ENCODE data around the gene EXOC4. TPM values are rescaled to one million over a fixed set of nuclear protein-coding genes. Genes with fewer than 3 reads are reported as not detected.

EXOC4 gene
- total and polyA plus RNA-seq, 2 donors from 2014 or later: 22.8 to 78.7 TPM

GRCh38 chr7:133345690-133346421 is 93.0 kb downstream of the EXOC4 start:
- H3K9me3 ChIP-seq (ENCODE audit: control insufficient read depth in 2 of 3, insufficient read depth in 1 of 3, low read length in 3 of 3): peaks cover 0 to 10% (median 0%) of the 10 kb centered on the region in 3 donors
- H3K4me3 ChIP-seq (ENCODE audit: low read length in 3 of 3): no peak overlapping the region
- no peaks in the 10 kb centered on the region for H3K27me3 ChIP-seq (ENCODE audit: control insufficient read depth, insufficient read depth, low read length)
- intact Hi-C loops (cut with DNase I): no loop called here
- FAIRE-seq (no peak), DNase-seq (no peak)
- H3K9ac ChIP-seq (ENCODE audit: low read length in 3 of 3): no peak overlapping the region
- no peak for TF ChIP-seq CTCF (IDR thresholded peaks at IDR 0.05; ENCODE audit: borderline replicate concordance, extremely low read depth, insufficient read depth)
- H3K4me1 ChIP-seq (ENCODE audit: control insufficient read depth in 2 of 3, insufficient read depth in 2 of 3, low read depth in 1 of 3, low read length in 3 of 3): no peaks in the 10 kb centered on the region
- no peak overlapping the region for H3K27ac ChIP-seq (ENCODE audit: low read depth in 2 of 2, low read length in 2 of 2)
- no peaks in the 10 kb centered on the region for H3K36me3 ChIP-seq (ENCODE audit: control insufficient read depth in 2 of 3, insufficient read depth in 3 of 3, low read length in 3 of 3)

DNA sequence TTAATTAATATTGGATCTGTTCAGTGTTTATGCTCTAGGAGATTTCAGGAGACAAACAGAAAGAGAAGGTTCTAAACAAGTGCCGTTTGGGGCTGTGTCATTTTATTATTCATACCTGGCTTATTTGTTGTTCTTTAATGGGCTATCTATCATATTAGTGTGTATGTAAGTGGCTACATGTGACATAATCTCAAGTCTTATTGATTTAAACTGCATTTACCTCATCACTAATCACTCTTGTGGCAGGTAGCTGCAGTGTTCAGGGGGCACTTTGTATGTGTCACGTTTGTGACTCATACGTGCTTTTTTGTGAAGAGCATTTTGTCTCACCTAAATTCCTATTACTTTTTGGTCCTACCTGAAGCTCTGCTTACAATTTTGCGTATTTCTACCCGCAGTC is 95.4 kb downstream of the EXOC4 start:
- H3K4me3 ChIP-seq (ENCODE audit: low read length in 3 of 3): no peak overlapping the region
- FAIRE-seq (no peak), DNase-seq (no peak)
- peaks cover 0 to 11% (median 6%) of the 10 kb centered on the region in 3 donors for H3K9me3 ChIP-seq (ENCODE audit: control insufficient read depth in 2 of 3, insufficient read depth in 1 of 3, low read length in 3 of 3)
- H3K27ac ChIP-seq (ENCODE audit: low read depth in 2 of 2, low read length in 2 of 2): no peak overlapping the region
- intact Hi-C loops (cut with DNase I): no loop called here
- H3K27me3 ChIP-seq (ENCODE audit: control insufficient read depth, insufficient read depth, low read length): no peaks in the 10 kb centered on the region
- no peaks in the 10 kb centered on the region for H3K36me3 ChIP-seq (ENCODE audit: control insufficient read depth in 2 of 3, insufficient read depth in 3 of 3, low read length in 3 of 3)
- TF ChIP-seq CTCF (IDR thresholded peaks at IDR 0.05; ENCODE audit: borderline replicate concordance, extremely low read depth, insufficient read depth): no peak
- no peaks in the 10 kb centered on the region for H3K4me1 ChIP-seq (ENCODE audit: control insufficient read depth in 2 of 3, insufficient read depth in 2 of 3, low read depth in 1 of 3, low read length in 3 of 3)
- H3K9ac ChIP-seq (ENCODE audit: low read length in 3 of 3): no peak overlapping the region

DNA sequence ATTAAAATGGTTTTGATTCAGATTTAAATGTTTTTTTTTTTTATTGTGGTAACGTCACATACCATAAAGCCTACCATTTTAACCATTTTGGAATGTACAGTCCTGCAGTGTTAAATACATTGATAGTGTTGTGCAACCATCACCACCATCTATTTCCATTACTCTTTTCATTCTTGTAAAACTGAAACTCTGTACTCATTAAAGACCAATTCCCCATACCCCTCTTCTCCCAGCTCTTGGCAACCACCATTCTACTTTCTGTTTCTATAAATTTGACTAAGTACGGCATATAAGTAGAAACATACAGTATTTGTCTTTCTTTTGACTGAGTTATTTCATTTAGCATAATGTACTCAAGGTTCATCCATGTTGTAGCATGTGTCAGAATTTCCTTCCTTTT is 96.2 kb downstream of the EXOC4 start:
- no peaks in the 10 kb centered on the region for H3K27me3 ChIP-seq (ENCODE audit: control insufficient read depth, insufficient read depth, low read length)
- FAIRE-seq (no peak), DNase-seq (no peak)

More for the DNA sequence above, 96.2 kb downstream of the EXOC4 start:
- Histone ChIP-seq H3K4me3 (ENCODE audit: low read length in 3 of 3) (no peak overlapping the region), H3K27ac (ENCODE audit: low read depth in 2 of 2, low read length in 2 of 2) (no peak overlapping the region), H3K36me3 (ENCODE audit: control insufficient read depth in 2 of 3, insufficient read depth in 3 of 3, low read length in 3 of 3) (no peaks in the 10 kb centered on the region), H3K9ac (ENCODE audit: low read length in 3 of 3) (no peak overlapping the region), H3K4me1 (ENCODE audit: control insufficient read depth in 2 of 3, insufficient read depth in 2 of 3, low read depth in 1 of 3, low read length in 3 of 3) (no peaks in the 10 kb centered on the region), H3K9me3 (ENCODE audit: control insufficient read depth in 2 of 3, insufficient read depth in 1 of 3, low read length in 3 of 3) (peaks cover 0 to 16% (median 7%) of the 10 kb centered on the region in 3 donors)
- intact Hi-C loops (cut with DNase I): no loop called here
- no peak for TF ChIP-seq CTCF (IDR thresholded peaks at IDR 0.05; ENCODE audit: borderline replicate concordance, extremely low read depth, insufficient read depth)

Measured in kidney (tissue), 14 donors.